GM10266 (cell line): ENCODE measurements around the gene KNTC1.

Experiments used
- DNase-seq: peaks from one replicate; pipeline ENCODE4 v3.0.0; 2012; ENCODE audit errors: extremely low spot score
- CTCF ChIP-seq: IDR thresholded peaks from 2 replicates; pipeline ENCODE4 v1.5.1; 2012; ENCODE audit warnings: mild to moderate bottlenecking, low read depth; ENCODE audit not compliant: control insufficient read depth, insufficient read depth; ENCODE audit errors: missing control alignments

Gene KNTC1

DNA sequence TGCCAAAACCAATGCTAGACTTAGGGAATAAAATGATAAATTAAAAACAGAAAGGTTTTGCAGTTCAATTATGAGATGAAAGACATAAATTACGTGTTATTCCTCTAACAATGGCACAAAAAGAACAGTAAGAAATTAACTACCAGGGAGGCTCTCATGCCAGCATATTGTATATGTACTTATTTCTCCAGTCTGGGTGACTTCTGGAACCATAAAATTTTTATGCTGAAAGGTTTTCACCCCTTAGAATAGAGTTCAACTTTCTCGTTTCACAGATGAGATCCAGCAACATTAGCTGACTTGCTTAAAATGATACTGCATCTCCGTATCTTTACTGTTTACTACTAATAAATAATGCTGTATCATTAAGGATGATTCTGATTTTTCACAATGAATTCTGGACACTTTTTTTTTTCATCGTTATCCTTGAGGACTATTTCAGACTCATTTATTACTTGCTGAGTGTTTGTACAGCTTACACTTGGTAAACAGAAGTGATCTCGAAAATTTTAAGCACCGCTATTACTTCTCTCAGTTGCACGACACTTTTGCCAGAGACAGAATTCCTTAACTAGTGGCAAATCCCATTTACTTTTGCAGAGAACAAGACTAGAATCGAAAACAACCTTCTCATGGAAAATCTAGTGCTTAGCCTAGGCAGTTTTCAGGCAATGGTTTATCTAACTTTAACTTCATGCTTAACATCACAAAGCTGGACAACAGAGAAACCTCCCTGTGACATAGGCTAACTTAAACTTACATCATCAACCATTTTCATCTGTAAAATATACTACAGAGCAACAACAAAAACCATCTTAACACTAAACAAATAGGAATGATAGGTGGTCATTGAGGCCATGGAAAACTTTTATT is 3.0 kb upstream of the KNTC1 start:
- DNase-seq = no peak
- TF ChIP-seq CTCF = no peak

GRCh38 chr12:122527478-122527944 is 462 bp downstream of the KNTC1 start:
- TF ChIP-seq CTCF = no peak
- no peak for DNase-seq

- no peak for TF ChIP-seq CTCF
These were observed 1.5 kb downstream of the KNTC1 start for GRCh38 chr12:122528582-122528981.

GRCh38 chr12:122528992-122529391 is 1.9 kb downstream of the KNTC1 start:
- no peak for DNase-seq
- TF ChIP-seq CTCF = no peak

More at GRCh38 chr12:122528582-122528981, 1.5 kb downstream of the KNTC1 start:
- no peak for DNase-seq

GRCh38 chr12:122533856-122534255 is 6.8 kb downstream of the KNTC1 start:
- TF ChIP-seq CTCF = no peak
- no peak for DNase-seq

DNA sequence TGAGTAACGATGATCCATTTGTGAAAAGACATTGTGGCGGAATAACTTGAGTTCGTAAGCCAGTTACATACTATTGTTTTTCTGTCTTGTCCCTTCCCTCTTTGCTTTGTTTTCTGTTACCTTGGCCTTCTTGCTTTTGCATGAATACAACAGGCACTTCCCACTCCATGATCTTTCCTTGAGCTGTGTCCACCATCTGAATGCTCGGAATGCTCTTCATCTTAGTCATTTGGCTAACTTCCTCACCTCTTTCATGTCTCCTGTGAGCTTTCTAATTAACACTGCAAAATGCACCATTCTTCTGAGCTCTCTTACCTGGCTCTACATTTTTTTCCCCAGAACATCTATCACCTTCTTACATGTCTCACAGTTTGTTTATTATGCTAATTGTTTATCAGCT is 10.0 kb downstream of the KNTC1 start:
- DNase-seq = no peak
- TF ChIP-seq CTCF = no peak

DNA sequence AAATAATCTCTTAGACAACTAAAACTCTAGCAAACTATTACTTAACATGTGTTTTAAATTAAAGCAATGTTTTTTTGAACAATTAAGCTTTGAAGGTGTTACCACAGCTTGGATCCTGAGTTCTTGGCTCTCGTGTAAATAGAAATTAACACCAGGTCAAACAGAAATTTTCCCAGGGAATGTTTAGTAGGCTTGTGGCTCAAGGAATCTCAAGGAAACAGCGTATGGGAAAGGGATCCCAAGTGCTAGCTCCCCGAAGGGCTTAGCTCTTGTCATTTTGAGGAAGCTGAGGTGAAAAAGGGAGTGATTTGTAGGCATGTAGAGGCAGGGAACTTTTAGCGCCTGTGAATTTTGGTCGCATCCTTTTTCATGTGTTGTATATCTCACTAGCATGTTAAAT is 11.4 kb downstream of the KNTC1 start:
- TF ChIP-seq CTCF = no peak
- DNase-seq = no peak
